Right lobe of liver (tissue), 4 donors: ENCODE data around the gene ADAMTS14.

ENCODE experiments used
- CTCF ChIP-seq, 4 donors: fragments of 200-600 bp in 3 of 4; fragments of 450-650 bp in 1 of 4; IDR thresholded peaks; one replicate each; pipeline versions ENCODE4 v1.5.1 to v1.8.0; 2016 to 2022; ENCODE audit warnings: antibody characterized with exemption in 4 of 4, mild to moderate bottlenecking in 2 of 4
- POLR2A ChIP-seq: fragments of 450-650 bp; IDR thresholded peaks from one replicate; pipeline ENCODE4 v1.6.1; 2017; ENCODE audit warnings: antibody characterized with exemption, mild to moderate bottlenecking
- donor health status: DM: no; HTN: no; CAD: no.
- donor health status: DM: no; HTN: no; CAD: no.
- donor health status: DM: no; HTN: yes; CAD: no.

GRCh38 chr10:70761727-70762350 is 89.5 kb downstream of the ADAMTS14 start:
- TF ChIP-seq POLR2A, result no peak
- no peak for TF ChIP-seq CTCF (IDR thresholded peaks at IDR 0.05)
